ENCODE data around the gene CDNF.

- no peak for TF ChIP-seq POLR2A (IDR thresholded peaks at IDR 0.05)
- TF ChIP-seq, protein P1, sequence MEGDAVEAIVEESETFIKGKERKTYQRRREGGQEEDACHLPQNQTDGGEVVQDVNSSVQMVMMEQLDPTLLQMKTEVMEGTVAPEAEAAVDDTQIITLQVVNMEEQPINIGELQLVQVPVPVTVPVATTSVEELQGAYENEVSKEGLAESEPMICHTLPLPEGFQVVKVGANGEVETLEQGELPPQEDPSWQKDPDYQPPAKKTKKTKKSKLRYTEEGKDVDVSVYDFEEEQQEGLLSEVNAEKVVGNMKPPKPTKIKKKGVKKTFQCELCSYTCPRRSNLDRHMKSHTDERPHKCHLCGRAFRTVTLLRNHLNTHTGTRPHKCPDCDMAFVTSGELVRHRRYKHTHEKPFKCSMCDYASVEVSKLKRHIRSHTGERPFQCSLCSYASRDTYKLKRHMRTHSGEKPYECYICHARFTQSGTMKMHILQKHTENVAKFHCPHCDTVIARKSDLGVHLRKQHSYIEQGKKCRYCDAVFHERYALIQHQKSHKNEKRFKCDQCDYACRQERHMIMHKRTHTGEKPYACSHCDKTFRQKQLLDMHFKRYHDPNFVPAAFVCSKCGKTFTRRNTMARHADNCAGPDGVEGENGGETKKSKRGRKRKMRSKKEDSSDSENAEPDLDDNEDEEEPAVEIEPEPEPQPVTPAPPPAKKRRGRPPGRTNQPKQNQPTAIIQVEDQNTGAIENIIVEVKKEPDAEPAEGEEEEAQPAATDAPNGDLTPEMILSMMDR (IDR thresholded peaks at IDR 0.05), result no peak
These were observed 17.1 kb downstream of the CDNF start for GRCh38 chr10:14820775-14821154.

All from esophagus squamous epithelium (tissue), 4 donors.